Activated CD4-positive, alpha-beta T cell treated with anti-CD3 and anti-CD28 coated beads, Interleukin-2, amount 10 ng/mL, durations not matched to agents 24 days and 14 days (primary cell): Measurements from ENCODE around the gene ELAPOR1. TPM values are rescaled to one million over a fixed set of nuclear protein-coding genes. Genes with fewer than 3 reads are reported as not detected.

Experiments
- DNase-seq: peaks from one replicate; pipeline ENCODE4 v3.0.0; 2022
- H3K27ac Mint-ChIP-seq: one replicate; pipeline ENCODE4 v1.8.0; 2022; ENCODE audit warnings: mild to moderate bottlenecking, mixed read lengths
- H3K27me3 Mint-ChIP-seq: one replicate; pipeline ENCODE4 v1.8.0; 2022; ENCODE audit warnings: mixed read lengths
- H3K36me3 Mint-ChIP-seq: one replicate; pipeline ENCODE4 v1.8.0; 2022; ENCODE audit warnings: low read depth, mild to moderate bottlenecking, mixed read lengths
- H3K4me1 Mint-ChIP-seq: one replicate; pipeline ENCODE4 v1.8.0; 2021; ENCODE audit warnings: mixed read lengths
- H3K4me3 Mint-ChIP-seq: one replicate; pipeline ENCODE4 v1.8.0; 2022; ENCODE audit warnings: mild to moderate bottlenecking, moderate library complexity, mixed read lengths
- H3K9me3 Mint-ChIP-seq: one replicate; pipeline ENCODE4 v1.8.0; 2021; ENCODE audit warnings: mixed read lengths
- intact Hi-C: fragments of 100-400 bp; cut with micrococcal nuclease; formaldehyde crosslinking; loops from one replicate; pipeline ENCODE4 v1.15.1; 2023
- total RNA-seq: library from RNA; stranded (reverse); gene quantifications from 2 replicates; pipeline ENCODE4 v1.2.3, GENCODE V29; 2022

The ELAPOR1 gene
- total RNA-seq: 30.3 and 32.0 TPM in 2 replicates

GRCh38 chr1:109113590-109114341, at the start of gene ELAPOR1:
TSS of gene ELAPOR1 (plus strand) at chr1:109114115. CDS start at chr1:109114184, 69 bp downstream.
- Mint-ChIP-seq H3K27me3 (peaks cover 15% of the 10 kb centered on the region), H3K36me3 (peaks cover 7% of the 10 kb centered on the region), H3K27ac (peak within 1 kb of the TSS; percentile 89), H3K4me1 (peaks cover 39% of the 10 kb centered on the region), H3K4me3 (peak within 1 kb of the TSS; percentile 84), H3K9me3 (peaks cover 4% of the 10 kb centered on the region)
- peak; percentile 96 for DNase-seq
- intact Hi-C loops: loop anchor here (5.0 to 10.0 kb wide), 3 partner anchors 366 to 419 kb away; partner anchors contain the start of genes ATXN7L2, PRPF38B and STXBP3

DNA sequence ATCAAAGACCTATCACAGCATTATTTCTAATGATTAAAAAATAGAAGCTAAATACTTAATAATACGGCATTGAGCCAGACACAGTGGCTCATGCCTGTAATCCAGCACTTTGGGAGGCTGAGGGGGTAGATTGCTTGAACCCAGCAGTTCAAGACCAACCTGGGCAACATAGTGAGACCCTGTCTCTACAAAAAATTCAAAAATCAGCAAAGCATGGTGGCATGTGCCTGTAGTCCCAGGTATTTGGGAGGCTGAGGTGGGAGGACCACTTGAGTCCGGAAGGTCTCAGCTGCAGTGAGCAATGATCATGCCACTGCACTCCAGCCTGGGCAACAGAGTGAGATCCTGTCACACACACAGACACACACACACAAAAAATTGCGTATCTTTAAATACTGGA, 48.8 kb upstream of the ELAPOR1 start:
- DNase-seq: no peak
- intact Hi-C loops: no loop called here
- no peaks in the 10 kb centered on the region for H3K27me3 Mint-ChIP-seq
- H3K27ac Mint-ChIP-seq: no peak overlapping the region
- H3K36me3 Mint-ChIP-seq: peaks cover 20% of the 10 kb centered on the region
- no peaks in the 10 kb centered on the region for H3K9me3 Mint-ChIP-seq
- H3K4me1 Mint-ChIP-seq: peaks cover 2% of the 10 kb centered on the region
- no peak overlapping the region for H3K4me3 Mint-ChIP-seq

GRCh38 chr1:109067883-109068282, 46.0 kb upstream of the ELAPOR1 start:
- H3K4me1 Mint-ChIP-seq: peaks cover 4% of the 10 kb centered on the region
- no peak overlapping the region for H3K27ac Mint-ChIP-seq
- no peaks in the 10 kb centered on the region for H3K9me3 Mint-ChIP-seq

DNA sequence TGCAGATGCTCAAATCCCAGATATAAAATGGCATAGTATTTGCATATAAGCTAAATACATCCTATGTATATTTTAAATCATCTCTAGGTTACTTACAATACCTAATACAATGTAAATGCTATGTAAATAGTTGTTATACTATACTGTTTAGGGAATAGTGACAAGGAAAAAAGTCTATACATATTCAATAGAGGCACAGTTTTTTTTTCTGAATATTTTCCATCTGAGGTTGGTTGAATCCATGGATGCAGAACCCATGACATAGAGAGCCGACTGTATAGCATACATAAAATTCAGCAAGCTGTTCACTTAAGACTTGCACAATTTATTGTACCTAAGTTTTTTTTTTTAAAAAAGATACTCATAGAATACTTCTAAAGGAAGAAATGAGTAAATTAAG, 44.6 kb upstream of the ELAPOR1 start:
- Mint-ChIP-seq H3K4me1 (peaks cover 5% of the 10 kb centered on the region), H3K9me3 (no peaks in the 10 kb centered on the region), H3K27me3 (no peaks in the 10 kb centered on the region), H3K36me3 (peaks cover 29% of the 10 kb centered on the region), H3K27ac (no peak overlapping the region), H3K4me3 (no peak overlapping the region)
- intact Hi-C loops: no loop called here
- no peak for DNase-seq

More at GRCh38 chr1:109067883-109068282, 46.0 kb upstream of the ELAPOR1 start:
- H3K27me3 Mint-ChIP-seq: no peaks in the 10 kb centered on the region
- no peak for DNase-seq
- H3K4me3 Mint-ChIP-seq: no peak overlapping the region
- peaks cover 28% of the 10 kb centered on the region for H3K36me3 Mint-ChIP-seq
- intact Hi-C loops: no loop called here

GRCh38 chr1:109075531-109076490, 38.1 kb upstream of the ELAPOR1 start, which contains the start of gene TAF13:
TSS of gene TAF13 (minus strand) at chr1:109076003. CDS start at chr1:109075947, 56 bp downstream.
- no peaks in the 10 kb centered on the region for H3K27me3 Mint-ChIP-seq
- intact Hi-C loops: loop anchor here (1.0 kb wide), 4 partner anchors 14 to 113 kb away; partner anchors contain the start of genes CLCC1, TMEM167B and WDR47
- peaks cover 10% of the 10 kb centered on the region for H3K4me1 Mint-ChIP-seq
- H3K9me3 Mint-ChIP-seq: no peaks in the 10 kb centered on the region
- DNase-seq: peak; percentile 97
- H3K4me3 Mint-ChIP-seq: peak within 1 kb of the TSS; percentile 93
- peak within 1 kb of the TSS; percentile 92 for H3K27ac Mint-ChIP-seq
- H3K36me3 Mint-ChIP-seq: peaks cover 12% of the 10 kb centered on the region

GRCh38 chr1:109078317-109078716, 35.6 kb upstream of the ELAPOR1 start:
- H3K9me3 Mint-ChIP-seq: no peaks in the 10 kb centered on the region
- peaks cover 6% of the 10 kb centered on the region for H3K36me3 Mint-ChIP-seq
- H3K4me3 Mint-ChIP-seq: no peak overlapping the region
- no peaks in the 10 kb centered on the region for H3K27me3 Mint-ChIP-seq
- intact Hi-C loops: no loop called here
- no peak overlapping the region for H3K27ac Mint-ChIP-seq
- DNase-seq: no peak
- peaks cover 10% of the 10 kb centered on the region for H3K4me1 Mint-ChIP-seq

DNA sequence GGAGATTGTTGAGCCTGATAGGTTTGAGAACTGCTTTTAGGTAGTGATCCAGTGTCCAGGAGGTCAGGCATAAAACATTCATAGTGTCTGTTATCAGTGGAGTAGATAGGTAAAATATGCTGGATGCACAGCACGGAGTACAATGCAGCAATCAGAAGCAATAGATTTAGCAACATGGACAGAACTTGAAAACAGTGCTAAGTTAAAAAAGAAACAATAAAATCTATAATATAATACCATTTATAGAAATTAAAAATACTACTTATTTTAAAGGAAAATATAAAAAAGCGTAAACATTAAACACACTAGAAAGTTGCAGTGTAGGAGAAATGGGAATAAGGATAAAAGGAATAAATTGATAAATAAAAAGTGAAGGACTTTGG, 34.7 kb upstream of the ELAPOR1 start:
- intact Hi-C loops: no loop called here
- DNase-seq: no peak
- peaks cover 3% of the 10 kb centered on the region for H3K36me3 Mint-ChIP-seq
- no peak overlapping the region for H3K4me3 Mint-ChIP-seq
- peaks cover 10% of the 10 kb centered on the region for H3K4me1 Mint-ChIP-seq
- no peak overlapping the region for H3K27ac Mint-ChIP-seq
- H3K9me3 Mint-ChIP-seq: no peaks in the 10 kb centered on the region
- H3K27me3 Mint-ChIP-seq: no peaks in the 10 kb centered on the region

- Mint-ChIP-seq H3K36me3 (peaks cover 2% of the 10 kb centered on the region), H3K27me3 (no peaks in the 10 kb centered on the region), H3K4me1 (peaks cover 5% of the 10 kb centered on the region), H3K4me3 (no peak overlapping the region), H3K27ac (no peak overlapping the region), H3K9me3 (no peaks in the 10 kb centered on the region)
- intact Hi-C loops: no loop called here
- DNase-seq: no peak
Measured at GRCh38 chr1:109080441-109081082, 33.4 kb upstream of the ELAPOR1 start.

GRCh38 chr1:109083501-109083900, 30.4 kb upstream of the ELAPOR1 start:
- no peaks in the 10 kb centered on the region for H3K9me3 Mint-ChIP-seq
- no peak overlapping the region for H3K27ac Mint-ChIP-seq
- no peaks in the 10 kb centered on the region for H3K36me3 Mint-ChIP-seq
- no peak overlapping the region for H3K4me3 Mint-ChIP-seq
- H3K27me3 Mint-ChIP-seq: no peaks in the 10 kb centered on the region
- no peaks in the 10 kb centered on the region for H3K4me1 Mint-ChIP-seq
- no peak for DNase-seq
- intact Hi-C loops: no loop called here

GRCh38 chr1:109083923-109084322, 30.0 kb upstream of the ELAPOR1 start:
- intact Hi-C loops: no loop called here
- no peaks in the 10 kb centered on the region for H3K4me1 Mint-ChIP-seq
- no peaks in the 10 kb centered on the region for H3K36me3 Mint-ChIP-seq
- DNase-seq: no peak
- no peak overlapping the region for H3K27ac Mint-ChIP-seq
- H3K9me3 Mint-ChIP-seq: no peaks in the 10 kb centered on the region
- no peak overlapping the region for H3K4me3 Mint-ChIP-seq
- H3K27me3 Mint-ChIP-seq: no peaks in the 10 kb centered on the region

DNA sequence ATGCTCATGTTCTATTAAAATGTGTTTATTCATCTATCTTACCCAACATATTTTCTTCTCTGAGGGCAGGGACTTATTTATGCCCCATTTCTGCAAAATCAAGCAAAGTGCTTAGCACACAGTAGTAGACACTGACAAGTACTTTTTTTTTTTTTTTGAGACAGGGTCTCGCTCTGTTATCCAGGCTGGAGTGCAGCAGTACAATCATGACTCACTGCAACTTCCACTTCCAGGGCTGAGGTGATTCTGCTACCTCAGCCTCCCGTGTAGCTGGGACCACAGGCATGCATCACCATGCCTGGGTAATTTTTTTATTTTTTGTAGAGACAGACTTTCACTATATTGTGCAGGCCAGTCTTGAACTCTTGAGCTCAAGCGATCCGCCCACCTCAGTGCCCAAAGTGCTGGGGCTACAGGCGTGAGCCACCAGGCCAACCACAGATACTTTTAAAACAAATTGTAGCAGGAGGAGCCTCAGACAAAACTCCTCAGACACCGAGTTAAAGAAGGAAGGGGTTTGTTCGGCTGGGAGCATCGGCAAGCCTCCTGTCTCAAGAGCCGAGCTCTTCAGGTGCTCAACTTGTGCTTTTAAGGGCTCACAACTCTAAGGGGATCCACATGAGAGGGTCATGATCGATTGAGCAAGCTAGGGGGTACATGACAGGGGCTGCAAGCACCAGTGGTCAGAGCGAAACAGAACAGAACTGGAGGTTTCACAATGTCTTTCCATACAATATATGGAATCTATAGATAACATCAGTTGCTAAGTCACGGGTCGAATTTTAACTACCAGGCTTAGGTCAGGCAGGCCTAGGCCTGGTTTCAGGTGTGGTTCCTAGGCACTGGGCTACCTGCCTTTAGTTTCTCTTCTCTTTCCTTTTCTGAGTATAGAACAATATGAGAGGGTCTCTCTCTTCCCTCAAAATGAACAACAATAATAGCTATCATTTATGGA, 29.1 kb upstream of the ELAPOR1 start:
- Mint-ChIP-seq H3K27ac (no peak overlapping the region), H3K9me3 (no peaks in the 10 kb centered on the region), H3K4me1 (peaks cover 4% of the 10 kb centered on the region), H3K27me3 (no peaks in the 10 kb centered on the region), H3K36me3 (no peaks in the 10 kb centered on the region), H3K4me3 (no peak overlapping the region)
- no peak for DNase-seq
- intact Hi-C loops: no loop called here

- peaks cover 23% of the 10 kb centered on the region for H3K4me1 Mint-ChIP-seq
- no peaks in the 10 kb centered on the region for H3K9me3 Mint-ChIP-seq
- intact Hi-C loops: loop anchor here (1.0 to 5.0 kb wide), 6 partner anchors 11 to 342 kb away; partner anchors contain the start of genes GPSM2, SARS1, STXBP3 and TAF13
- peak overlapping the region; percentile 92 for H3K4me3 Mint-ChIP-seq
- peak overlapping the region; percentile 97 for H3K27ac Mint-ChIP-seq
- peak; percentile 86 for DNase-seq
- H3K27me3 Mint-ChIP-seq: no peaks in the 10 kb centered on the region
- H3K36me3 Mint-ChIP-seq: peaks cover 14% of the 10 kb centered on the region
Measured at GRCh38 chr1:109089242-109090015, 24.5 kb upstream of the ELAPOR1 start.
